Measurements from ENCODE around the gene ALDH1L1.

Gene ALDH1L1

DNA sequence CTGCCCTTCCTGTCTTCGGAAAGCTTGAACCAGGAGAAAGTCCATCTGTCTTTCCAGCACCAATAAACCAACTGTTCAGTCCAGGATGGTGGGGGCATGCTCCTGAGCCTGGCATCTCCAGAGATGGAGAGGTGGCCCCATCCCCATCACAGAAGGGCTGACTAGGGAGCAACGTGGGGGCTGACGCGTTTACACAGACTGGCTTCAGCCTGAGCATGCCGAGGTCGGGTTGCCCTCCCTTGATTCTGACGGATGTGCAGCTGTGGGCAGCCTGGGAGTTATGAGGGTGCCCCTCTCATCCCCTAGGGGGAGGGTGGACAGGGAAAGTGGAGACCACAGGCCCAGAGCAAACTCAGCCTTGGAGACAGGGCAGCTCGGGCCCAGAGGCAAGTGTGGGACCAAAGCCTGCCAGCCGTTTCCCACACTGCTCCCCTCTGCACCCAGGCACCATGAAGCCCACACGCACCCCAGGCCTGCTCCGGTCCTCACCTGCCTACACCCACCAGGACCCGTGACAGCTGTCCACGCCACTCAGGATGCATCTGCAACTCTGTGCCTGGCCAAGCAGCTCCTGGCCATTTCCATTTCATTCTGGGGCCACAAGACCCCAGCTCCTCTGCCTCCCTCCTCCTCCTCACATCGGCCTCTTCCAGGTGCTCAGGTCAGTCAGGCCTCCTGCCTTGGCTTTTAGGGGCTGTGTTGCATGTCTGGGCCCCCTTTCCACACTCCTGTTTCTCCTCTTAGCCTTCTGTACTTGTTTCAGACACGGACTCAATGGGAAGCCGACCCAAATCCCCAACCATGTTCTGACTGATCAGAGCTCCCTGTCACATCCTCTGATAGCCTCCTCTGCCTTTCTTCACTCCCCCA is 48.3 kb downstream of the ALDH1L1 start:
- no peak for DNase-seq

- no peak for DNase-seq
Observed at GRCh38 chr3:126130981-126131745, 49.2 kb downstream of the ALDH1L1 start.

- no peak for DNase-seq
Observed at GRCh38 chr3:126130081-126130855, 50.1 kb downstream of the ALDH1L1 start.

DNA sequence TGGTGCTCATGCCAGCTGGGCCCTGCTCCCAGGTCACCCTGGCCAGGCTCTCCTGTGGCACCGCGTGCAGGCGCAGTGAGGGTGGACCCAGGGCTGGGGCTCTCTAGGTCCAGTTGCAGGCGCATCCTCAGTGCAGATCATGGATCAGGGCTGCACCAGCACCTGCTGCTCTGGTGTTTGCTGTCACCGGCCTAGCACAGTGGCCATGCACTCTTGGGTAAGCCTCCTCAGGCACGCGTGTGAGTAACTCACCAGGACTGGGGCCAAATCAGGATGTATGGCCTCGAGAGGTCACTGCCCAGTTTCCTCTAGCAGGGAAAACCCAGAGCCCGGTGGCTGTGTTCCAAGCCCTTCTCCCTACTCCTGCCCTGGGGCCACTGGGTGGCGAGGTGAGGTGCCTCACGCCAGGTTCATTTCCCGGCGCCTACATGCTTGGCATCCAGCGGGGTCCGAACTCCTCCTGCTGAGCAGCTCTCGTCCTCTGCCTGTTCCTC is 50.9 kb downstream of the ALDH1L1 start:
- DNase-seq: no peak

GRCh38 chr3:126128504-126129397 is 51.6 kb downstream of the ALDH1L1 start:
- no peak for DNase-seq

DNA sequence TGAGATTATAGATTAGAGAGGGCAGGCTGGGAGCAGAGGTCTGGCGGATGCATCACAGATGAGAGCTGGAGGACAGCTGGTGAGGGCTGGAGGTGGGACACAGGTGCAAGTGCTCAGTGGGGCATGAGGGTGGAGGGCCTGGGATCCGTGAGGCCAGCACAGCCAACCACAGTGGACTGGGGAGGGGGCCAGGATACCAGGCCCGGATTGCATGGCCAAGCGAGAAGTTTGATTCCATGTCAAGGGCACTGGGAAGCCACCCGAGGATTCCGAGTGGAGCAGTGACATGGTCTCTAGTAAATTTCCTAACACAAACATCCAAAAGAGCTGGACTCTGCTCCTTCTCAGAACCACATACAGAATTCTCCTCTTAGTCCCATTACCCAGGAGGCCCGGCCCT is 52.5 kb downstream of the ALDH1L1 start:
- DNase-seq: no peak

GRCh38 chr3:126127452-126127851 is 52.9 kb downstream of the ALDH1L1 start:
- no peak for DNase-seq

- DNase-seq: no peak
Observed at GRCh38 chr3:126126811-126127431, 53.5 kb downstream of the ALDH1L1 start.

- DNase-seq: no peak
Observed at GRCh38 chr3:126126286-126126685, 54.1 kb downstream of the ALDH1L1 start.

- DNase-seq: no peak
Observed at GRCh38 chr3:126125781-126126251, 54.6 kb downstream of the ALDH1L1 start.

DNA sequence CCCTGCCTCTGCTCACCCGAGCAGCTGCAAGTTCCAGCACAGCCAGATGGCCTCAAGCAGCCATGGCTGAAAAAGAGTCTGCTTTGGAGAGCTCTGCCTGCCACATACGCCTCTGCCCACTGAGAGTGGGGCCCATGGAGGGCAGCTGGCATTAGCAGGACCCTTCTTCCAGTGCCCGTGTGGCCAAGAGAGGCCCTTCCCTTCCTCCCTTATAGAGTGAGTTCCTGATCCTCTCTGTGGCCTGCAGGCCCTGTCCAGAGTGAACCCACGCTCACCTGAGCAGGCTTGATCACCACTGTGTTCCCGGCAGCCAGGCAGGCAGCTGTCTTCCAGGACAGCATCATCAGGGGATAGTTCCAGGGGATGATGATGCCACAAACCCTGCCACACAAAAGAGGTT is 55.0 kb downstream of the ALDH1L1 start:
- no peak for DNase-seq

- no peak for DNase-seq
Observed at GRCh38 chr3:126124896-126125295, 55.5 kb downstream of the ALDH1L1 start.

GRCh38 chr3:126124148-126124868 is 56.1 kb downstream of the ALDH1L1 start:
- DNase-seq: no peak

- no peak for DNase-seq
Observed at GRCh38 chr3:126121632-126122031, 58.8 kb downstream of the ALDH1L1 start.

- DNase-seq: no peak
Observed at GRCh38 chr3:126121074-126121473, 59.3 kb downstream of the ALDH1L1 start.

DNA sequence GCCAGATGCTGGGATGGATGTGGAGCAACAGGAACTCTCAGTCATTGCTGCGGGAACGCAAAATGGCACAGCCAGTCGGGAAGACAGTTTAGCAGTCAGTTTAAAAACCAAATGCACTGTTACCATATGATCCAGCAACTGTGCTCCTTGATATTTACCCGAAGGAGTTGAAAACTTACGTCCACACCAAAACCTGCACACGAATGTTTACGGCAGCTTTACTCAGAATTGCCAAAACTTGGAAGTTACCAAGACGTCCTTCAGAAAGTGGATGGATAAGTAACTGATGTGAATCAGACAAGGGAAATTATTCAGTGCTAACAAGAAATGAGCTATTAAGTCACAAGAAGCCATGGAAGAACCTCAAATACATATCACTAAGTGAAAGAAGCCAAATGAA is 60.4 kb downstream of the ALDH1L1 start:
- no peak for DNase-seq

- DNase-seq: no peak
Observed at GRCh38 chr3:126119008-126119675, 61.2 kb downstream of the ALDH1L1 start.

- no peak for DNase-seq
Observed at GRCh38 chr3:126118591-126118990, 61.8 kb downstream of the ALDH1L1 start.

GRCh38 chr3:126117786-126118185 is 62.6 kb downstream of the ALDH1L1 start:
- DNase-seq: no peak

DNA sequence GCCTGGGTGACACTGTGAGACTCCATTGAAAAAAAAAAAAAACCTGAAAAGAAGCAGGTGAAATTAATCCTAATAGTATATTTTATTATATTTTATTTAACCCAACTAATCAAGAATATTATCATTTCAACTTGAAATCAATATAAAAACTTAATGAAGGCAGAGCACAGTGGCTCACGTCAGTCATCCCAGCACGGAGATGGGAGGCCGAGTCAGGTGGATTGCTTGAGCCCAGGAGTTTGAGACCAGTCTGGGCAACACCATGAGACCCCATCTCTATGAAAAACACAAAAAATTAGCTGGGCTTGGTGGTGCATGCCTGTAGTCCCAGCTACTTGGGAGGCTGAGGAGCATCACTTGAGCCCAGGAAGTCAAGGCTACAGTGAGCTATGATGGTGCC is 63.2 kb downstream of the ALDH1L1 start:
- DNase-seq: no peak

Measured in DMS153 (cell line).